NB4 (cell line): ENCODE measurements around the gene SPAG9.

ENCODE experiments used
- CTCF ChIP-seq: IDR thresholded peaks from one replicate; pipeline ENCODE4 v1.5.1; 2012; ENCODE audit warnings: low read depth, low read length
- POLR2A ChIP-seq: IDR thresholded peaks from 2 replicates; pipeline ENCODE4 v1.6.1; 2011; ENCODE audit warnings: mild to moderate bottlenecking; ENCODE audit not compliant: insufficient read length; ENCODE audit errors: extremely low read depth

GRCh38 chr17:50935996-50936266 lies 184.7 kb downstream of the SPAG9 start:
- TF ChIP-seq CTCF (no peak), POLR2A (no peak)
